Body of pancreas (tissue), 4 donors: ENCODE measurements around the gene BRICD5. TPM values are rescaled to one million over a fixed set of nuclear protein-coding genes. Genes with fewer than 3 reads are reported as not detected.

Experiments
- ATAC-seq: fragments of 150-250 bp; one replicate; pipeline ENCODE4 v1.9.1; 2016
- DNase-seq, 4 donors: peaks; one replicate each; pipeline ENCODE4 v3.0.0-alpha.2; 2019
- H3K27ac ChIP-seq, 4 donors: fragments of 200-600 bp; sonication (generic); 1 replicate in 3 of 4; 2 replicates in 1 of 4; pipeline versions ENCODE4 v1.5.1 to v1.6.1; 2016 to 2019; ENCODE audit warnings: mild to moderate bottlenecking in 1 of 4, mixed read lengths in 1 of 4, moderate library complexity in 1 of 4
- H3K27me3 ChIP-seq, 2 donors: fragments of 200-600 bp; sonication (generic); one replicate each; pipeline ENCODE4 v1.6.0; 2016; ENCODE audit warnings: mild to moderate bottlenecking in 1 of 2
- H3K36me3 ChIP-seq, 2 donors: fragments of 200-600 bp; sonication (generic); replicated peaks in 1 of 2; 2 replicates each; pipeline ENCODE4 v1.5.1; 2016; ENCODE audit warnings: low read depth in 2 of 2; ENCODE audit not compliant: insufficient read depth in 1 of 2
- H3K4me1 ChIP-seq: fragments of 200-600 bp; sonication (generic); one replicate; pipeline ENCODE4 v1.6.0; 2016
- H3K4me3 ChIP-seq, 2 donors: fragments of 200-600 bp; sonication (generic); 1 replicate in 1 of 2; 2 replicates in 1 of 2; pipeline ENCODE4 v1.5.1; 2016 to 2019
- H3K9me3 ChIP-seq, 3 donors: fragments of 200-600 bp; sonication (generic); 1 replicate in 2 of 3; 2 replicates in 1 of 3; pipeline ENCODE4 v1.5.1; 2016
- CTCF ChIP-seq, 7 experiments: fragments of 450-650 bp in 4 of 7; fragments of 200-600 bp in 3 of 7; sonication (generic) in 3 of 7; IDR thresholded peaks; one replicate each; pipeline ENCODE4 v1.5.1; 2016 to 2019; ENCODE audit warnings: antibody characterized with exemption in 7 of 7
- POLR2A ChIP-seq, 3 donors: fragments of 450-650 bp; IDR thresholded peaks; one replicate each; pipeline ENCODE4 v1.6.1; 2016; ENCODE audit warnings: antibody characterized with exemption in 3 of 3, mild to moderate bottlenecking in 2 of 3
- WGBS, 2 donors: methylation state at CpG; one replicate each; pipeline ENCODE4 v1.1.5; 2017; 5-methylcytosine and 5-hydroxymethylcytosine counted together
- intact Hi-C: fragments of 100-400 bp; cut with DNase I; formaldehyde crosslinking; loops from one replicate; pipeline ENCODE4 v1.15.1; 2023
- total RNA-seq, 2 donors: library from RNA; depleted of rRNA; stranded (reverse); fragments of >200 nt; gene quantifications; one replicate each; pipeline ENCODE4 v1.1.0, GENCODE V29; 2016

Gene BRICD5
- total RNA-seq, 2 donors from 2014 or later: 1.8 to 3.3 TPM

- no peaks in the 10 kb centered on the region for H3K9me3 ChIP-seq
- 1 to 2% methylated on average over 13 to 97 of the region's 98 CpGs for WGBS, 2 donors
- TF ChIP-seq POLR2A (IDR thresholded peaks at IDR 0.05) (no peak), CTCF (IDR thresholded peaks at IDR 0.05) (no peak)
- peak overlapping the region in 3 of 4 donors; percentile 54 to 80 (median 73) for H3K27ac ChIP-seq
- peak; percentile 0 for ATAC-seq
- H3K27me3 ChIP-seq: no peaks in the 10 kb centered on the region
- no peak for DNase-seq
- no peaks in the 10 kb centered on the region for H3K36me3 ChIP-seq
- peak overlapping the region; percentile 5 to 24 for H3K4me3 ChIP-seq
- intact Hi-C loops: no loop called here
- peaks cover 26% of the 10 kb centered on the region for H3K4me1 ChIP-seq
Observed at GRCh38 chr16:2213817-2214718, 3.4 kb upstream of the BRICD5 start.

- Histone ChIP-seq H3K4me3 (no peak overlapping the region), H3K36me3 (peaks cover 0 to 9% of the 10 kb centered on the region in 2 donors), H3K27me3 (no peaks in the 10 kb centered on the region), H3K9me3 (no peaks in the 10 kb centered on the region), H3K27ac (peak overlapping the region; percentile 39 to 70 (median 52)), H3K4me1 (peaks cover 26% of the 10 kb centered on the region)
- DNase-seq (peak; percentile 76 to 84 (median 80)), ATAC-seq (peak; percentile 12)
- 25 to 38% methylated on average over 7 to 19 of the region's 19 CpGs for WGBS, 2 donors
- TF ChIP-seq CTCF (IDR thresholded peaks at IDR 0.05) (no peak), POLR2A (IDR thresholded peaks at IDR 0.05) (peak in 1 of 3 donors; percentile 13)
- intact Hi-C loops: no loop called here
Observed at GRCh38 chr16:2212362-2213324, 2.0 kb upstream of the BRICD5 start.

- peaks cover 26% of the 10 kb centered on the region for H3K4me1 ChIP-seq
- H3K27ac ChIP-seq: peak overlapping the region; percentile 25 to 70 (median 52)
- DNase-seq: no peak
- no peak for ATAC-seq
- intact Hi-C loops: no loop called here
- H3K4me3 ChIP-seq: no peak overlapping the region
- TF ChIP-seq POLR2A (IDR thresholded peaks at IDR 0.05) (no peak), CTCF (IDR thresholded peaks at IDR 0.05) (no peak)
- H3K9me3 ChIP-seq: no peaks in the 10 kb centered on the region
- no peaks in the 10 kb centered on the region for H3K27me3 ChIP-seq
- 64 to 79% methylated on average over 3 to 11 of the region's 11 CpGs for WGBS, 2 donors
- H3K36me3 ChIP-seq: peaks cover 0 to 16% of the 10 kb centered on the region in 2 donors
Observed at GRCh38 chr16:2211923-2212347, 1.3 kb upstream of the BRICD5 start.

- Histone ChIP-seq H3K27me3 (no peaks in the 10 kb centered on the region), H3K4me1 (peaks cover 38% of the 10 kb centered on the region), H3K36me3 (peaks cover 0 to 18% of the 10 kb centered on the region in 2 donors), H3K9me3 (no peaks in the 10 kb centered on the region), H3K27ac (no peak overlapping the region), H3K4me3 (no peak overlapping the region)
- 95% methylated on average over 14 of the region's 17 CpGs; no CpG with 5 or more reads in 1 of the 2 donors for WGBS, 2 donors
- TF ChIP-seq POLR2A (IDR thresholded peaks at IDR 0.05) (no peak), CTCF (IDR thresholded peaks at IDR 0.05) (no peak)
- intact Hi-C loops: no loop called here
- ATAC-seq (no peak), DNase-seq (no peak)
Observed at GRCh38 chr16:2210009-2210332, 692 bp downstream of the BRICD5 start.
